ENCODE data around the gene FGF12. TPM values are rescaled to one million over a fixed set of nuclear protein-coding genes. Genes with fewer than 3 reads are reported as not detected.

FGF12 gene
- total and polyA plus RNA-seq, 2 donors (not counting 1 experiment from before 2014, with no cell fraction given) = 0.17 TPM; not detected in 1

DNA sequence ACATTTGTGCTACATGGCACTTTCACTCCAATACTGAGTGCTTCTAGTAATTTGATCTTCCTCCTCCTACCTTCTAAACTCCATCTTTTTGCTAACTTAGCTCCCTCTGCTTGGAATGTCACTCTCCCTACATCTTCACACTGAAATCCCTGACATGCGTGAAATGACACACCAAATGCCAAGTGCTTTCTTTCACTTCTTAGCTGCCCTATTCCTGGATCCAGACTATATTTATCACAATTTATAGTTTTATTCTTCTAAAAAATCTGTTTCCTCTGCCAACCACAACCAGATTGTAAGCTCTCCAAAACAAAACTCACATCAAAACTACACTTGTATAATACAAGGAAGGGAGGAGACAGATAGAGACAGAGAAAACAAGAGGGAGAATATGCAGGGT, 387.3 kb downstream of the FGF12 start:
- no peaks in the 10 kb centered on the region for H3K79me2 ChIP-seq (ENCODE audit: control insufficient read depth, insufficient read depth, low read length)
- no peaks in the 10 kb centered on the region for H4K20me1 ChIP-seq (ENCODE audit: control insufficient read depth, extremely low read depth, insufficient read depth, low read length)
- no peaks in the 10 kb centered on the region for H3K27me3 ChIP-seq (ENCODE audit: control insufficient read depth, insufficient read depth, low read length)
- H3K36me3 ChIP-seq (ENCODE audit: control insufficient read depth, insufficient read depth, low read length) = no peaks in the 10 kb centered on the region
- no peak overlapping the region for H3K4me2 ChIP-seq (ENCODE audit: extremely low read depth, insufficient read depth, low read length)
- H3K4me3 ChIP-seq (replicated peaks in 1 of 4; ENCODE audit: control extremely low read depth in 1 of 4, insufficient read depth in 1 of 4, low read depth in 3 of 4, low read length in 4 of 4) = no peak overlapping the region
- H3K9ac ChIP-seq (ENCODE audit: insufficient read depth, low read length) = no peak overlapping the region
- DNase-seq (ENCODE audit: low read depth in 2 of 2) = no peak
- H2AFZ ChIP-seq (ENCODE audit: low read length) = no peak overlapping the region
- H3K4me1 ChIP-seq (ENCODE audit: control insufficient read depth, extremely low read depth, insufficient read depth, low read length) = no peaks in the 10 kb centered on the region
- no peak overlapping the region for H3K27ac ChIP-seq (ENCODE audit: insufficient read depth, low read length)
- TF ChIP-seq EZH2 (IDR thresholded peaks at IDR 0.05; ENCODE audit: low read length, missing control alignments) = no peak
- TF ChIP-seq, protein P1, sequence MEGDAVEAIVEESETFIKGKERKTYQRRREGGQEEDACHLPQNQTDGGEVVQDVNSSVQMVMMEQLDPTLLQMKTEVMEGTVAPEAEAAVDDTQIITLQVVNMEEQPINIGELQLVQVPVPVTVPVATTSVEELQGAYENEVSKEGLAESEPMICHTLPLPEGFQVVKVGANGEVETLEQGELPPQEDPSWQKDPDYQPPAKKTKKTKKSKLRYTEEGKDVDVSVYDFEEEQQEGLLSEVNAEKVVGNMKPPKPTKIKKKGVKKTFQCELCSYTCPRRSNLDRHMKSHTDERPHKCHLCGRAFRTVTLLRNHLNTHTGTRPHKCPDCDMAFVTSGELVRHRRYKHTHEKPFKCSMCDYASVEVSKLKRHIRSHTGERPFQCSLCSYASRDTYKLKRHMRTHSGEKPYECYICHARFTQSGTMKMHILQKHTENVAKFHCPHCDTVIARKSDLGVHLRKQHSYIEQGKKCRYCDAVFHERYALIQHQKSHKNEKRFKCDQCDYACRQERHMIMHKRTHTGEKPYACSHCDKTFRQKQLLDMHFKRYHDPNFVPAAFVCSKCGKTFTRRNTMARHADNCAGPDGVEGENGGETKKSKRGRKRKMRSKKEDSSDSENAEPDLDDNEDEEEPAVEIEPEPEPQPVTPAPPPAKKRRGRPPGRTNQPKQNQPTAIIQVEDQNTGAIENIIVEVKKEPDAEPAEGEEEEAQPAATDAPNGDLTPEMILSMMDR (conservative IDR thresholded peaks at IDR 0.05 in 1 of 2, IDR thresholded peaks at IDR 0.05 in 1 of 2; ENCODE audit: low read depth in 1 of 2, low read length in 2 of 2) = no peak
- no peaks in the 10 kb centered on the region for H3K9me3 ChIP-seq (ENCODE audit: control insufficient read depth, insufficient read depth, low read depth, low read length)

DNA sequence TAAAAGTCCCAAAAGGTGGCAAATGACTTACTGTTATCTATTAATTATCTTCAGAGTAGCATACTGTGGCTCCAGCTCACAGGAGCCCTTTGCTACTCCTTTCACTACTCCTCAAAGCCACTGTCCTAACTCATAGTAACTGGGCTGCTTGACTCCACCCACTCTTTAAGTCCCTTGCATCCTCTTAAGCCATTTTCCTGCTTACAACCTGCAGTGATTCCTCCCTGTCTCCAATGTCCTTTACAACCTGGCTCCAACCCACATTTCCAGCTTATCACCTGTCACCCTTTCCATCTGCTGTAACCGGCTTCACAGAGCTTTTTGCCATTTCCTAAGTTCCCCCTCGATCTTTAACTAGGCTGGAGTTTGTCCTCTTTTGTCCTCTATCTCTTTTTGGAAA, 388.1 kb downstream of the FGF12 start:
- Histone ChIP-seq H2AFZ (ENCODE audit: low read length) (no peak overlapping the region), H3K79me2 (ENCODE audit: control insufficient read depth, insufficient read depth, low read length) (no peaks in the 10 kb centered on the region), H4K20me1 (ENCODE audit: control insufficient read depth, extremely low read depth, insufficient read depth, low read length) (no peaks in the 10 kb centered on the region), H3K9me3 (ENCODE audit: control insufficient read depth, insufficient read depth, low read depth, low read length) (no peaks in the 10 kb centered on the region), H3K9ac (ENCODE audit: insufficient read depth, low read length) (no peak overlapping the region), H3K27ac (ENCODE audit: insufficient read depth, low read length) (no peak overlapping the region), H3K4me2 (ENCODE audit: extremely low read depth, insufficient read depth, low read length) (no peak overlapping the region), H3K4me3 (replicated peaks in 1 of 4; ENCODE audit: control extremely low read depth in 1 of 4, insufficient read depth in 1 of 4, low read depth in 3 of 4, low read length in 4 of 4) (no peak overlapping the region), H3K27me3 (ENCODE audit: control insufficient read depth, insufficient read depth, low read length) (no peaks in the 10 kb centered on the region), H3K4me1 (ENCODE audit: control insufficient read depth, extremely low read depth, insufficient read depth, low read length) (no peaks in the 10 kb centered on the region), H3K36me3 (ENCODE audit: control insufficient read depth, insufficient read depth, low read length) (no peaks in the 10 kb centered on the region)
- TF ChIP-seq, protein P1 (conservative IDR thresholded peaks at IDR 0.05 in 1 of 2, IDR thresholded peaks at IDR 0.05 in 1 of 2; ENCODE audit: low read depth in 1 of 2, low read length in 2 of 2) = no peak
- no peak for TF ChIP-seq EZH2 (IDR thresholded peaks at IDR 0.05; ENCODE audit: low read length, missing control alignments)
- no peak for DNase-seq (ENCODE audit: low read depth in 2 of 2)

DNA sequence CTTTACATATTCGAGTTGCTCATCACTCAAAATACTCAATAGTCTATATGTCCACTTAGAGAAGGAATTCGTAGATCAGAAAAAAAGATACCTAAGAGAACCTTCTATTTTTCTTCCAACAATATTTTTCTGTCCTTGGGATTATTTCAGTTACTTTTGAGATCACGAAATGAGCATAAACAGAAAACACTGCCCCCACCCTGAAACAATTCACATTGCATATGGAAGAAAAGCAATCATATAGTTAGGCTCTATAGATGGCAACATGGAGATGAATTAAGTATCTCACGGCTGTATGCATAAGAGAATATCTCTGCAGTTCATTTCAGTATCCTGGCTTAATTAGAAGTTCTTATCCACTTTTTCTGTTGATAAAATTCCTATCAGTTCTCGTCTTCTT, 391.1 kb downstream of the FGF12 start:
- Histone ChIP-seq H3K79me2 (ENCODE audit: control insufficient read depth, insufficient read depth, low read length) (no peaks in the 10 kb centered on the region), H3K9me3 (ENCODE audit: control insufficient read depth, insufficient read depth, low read depth, low read length) (no peaks in the 10 kb centered on the region), H3K27ac (ENCODE audit: insufficient read depth, low read length) (no peak overlapping the region), H3K4me3 (replicated peaks in 1 of 4; ENCODE audit: control extremely low read depth in 1 of 4, insufficient read depth in 1 of 4, low read depth in 3 of 4, low read length in 4 of 4) (no peak overlapping the region), H3K4me2 (ENCODE audit: extremely low read depth, insufficient read depth, low read length) (no peak overlapping the region), H4K20me1 (ENCODE audit: control insufficient read depth, extremely low read depth, insufficient read depth, low read length) (no peaks in the 10 kb centered on the region), H3K4me1 (ENCODE audit: control insufficient read depth, extremely low read depth, insufficient read depth, low read length) (no peaks in the 10 kb centered on the region), H2AFZ (ENCODE audit: low read length) (no peak overlapping the region), H3K9ac (ENCODE audit: insufficient read depth, low read length) (no peak overlapping the region), H3K36me3 (ENCODE audit: control insufficient read depth, insufficient read depth, low read length) (no peaks in the 10 kb centered on the region), H3K27me3 (ENCODE audit: control insufficient read depth, insufficient read depth, low read length) (no peaks in the 10 kb centered on the region)
- DNase-seq (ENCODE audit: low read depth in 2 of 2) = no peak
- TF ChIP-seq, protein P1 (conservative IDR thresholded peaks at IDR 0.05 in 1 of 2, IDR thresholded peaks at IDR 0.05 in 1 of 2; ENCODE audit: low read depth in 1 of 2, low read length in 2 of 2) = no peak
- no peak for TF ChIP-seq EZH2 (IDR thresholded peaks at IDR 0.05; ENCODE audit: low read length, missing control alignments)
